ENCODE measurements around the gene JUN.

The JUN gene

DNA sequence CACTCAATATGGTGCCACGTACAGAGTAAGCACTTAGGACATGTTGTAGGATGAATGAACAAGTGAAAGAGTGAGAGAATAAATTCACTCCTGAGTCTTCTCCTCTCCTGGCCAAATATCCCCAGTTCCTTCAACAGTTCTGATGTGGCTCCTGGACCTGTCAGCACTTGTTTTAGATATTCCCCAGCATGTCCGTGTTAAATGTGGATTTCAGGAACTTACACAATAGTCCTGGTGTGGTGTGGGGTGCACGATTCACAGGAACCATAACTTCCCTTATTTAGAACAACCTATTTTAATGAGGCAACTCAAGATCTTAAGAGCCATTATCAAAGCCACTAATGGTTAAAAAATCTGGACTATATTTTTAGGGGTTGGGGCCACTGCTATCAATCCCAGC, 45.0 kb downstream of the JUN start:
- TF ChIP-seq BHLHE40 (IDR thresholded peaks at IDR 0.05; ENCODE audit: borderline replicate concordance) (no peak), SP1 (IDR thresholded peaks at IDR 0.05) (no peak), HDGF (IDR thresholded peaks at IDR 0.05; ENCODE audit: borderline replicate concordance) (no peak), NFRKB (IDR thresholded peaks at IDR 0.05) (no peak), FOXK2 (IDR thresholded peaks at IDR 0.05) (no peak), LEF1 (IDR thresholded peaks at IDR 0.05; ENCODE audit: borderline replicate concordance) (no peak), ARNT (IDR thresholded peaks at IDR 0.05) (no peak), L3MBTL2 (conservative IDR thresholded peaks at IDR 0.05) (no peak), FOXM1 (IDR thresholded peaks at IDR 0.05; ENCODE audit: borderline replicate concordance) (no peak), ELF4 (IDR thresholded peaks at IDR 0.05) (no peak)
- CTCF ChIA-PET, result interaction anchor here (0.6 to 1.2 kb wide), 3 partner anchors 16 to 960 kb away, joined by 3 read pairs; no protein-coding TSS in a partner anchor
- no peak for DNase-seq (ENCODE audit: extremely low spot score)
- POLR2A ChIA-PET, result no interaction called here

DNA sequence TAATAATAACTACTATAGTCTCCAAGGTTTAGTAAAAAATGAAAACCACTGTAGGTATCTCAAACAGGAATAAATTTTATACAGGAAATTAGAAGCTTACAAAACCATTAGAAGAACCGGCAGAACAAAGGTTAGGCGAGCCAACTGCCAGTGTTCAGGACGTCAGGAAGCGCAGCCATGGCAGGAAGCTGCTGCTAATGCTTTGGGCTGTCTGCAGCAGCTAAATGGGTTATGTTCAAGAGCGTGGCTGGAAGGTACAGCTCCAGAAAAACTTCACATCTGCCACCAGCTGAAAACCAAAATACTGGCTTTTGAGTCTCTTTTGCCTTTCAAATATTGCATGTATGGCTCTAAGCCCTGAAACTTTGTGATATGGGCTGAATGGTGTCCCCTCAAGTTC, 48.3 kb downstream of the JUN start:
- TF ChIP-seq SP1 (IDR thresholded peaks at IDR 0.05), result no peak
- TF ChIP-seq SUZ12 (IDR thresholded peaks at IDR 0.05), result no peak
- TF ChIP-seq FOXK2 (IDR thresholded peaks at IDR 0.05), result no peak
- TF ChIP-seq HDGF (IDR thresholded peaks at IDR 0.05; ENCODE audit: borderline replicate concordance), result no peak
- no peak for TF ChIP-seq ELF4 (IDR thresholded peaks at IDR 0.05)
- no peak for TF ChIP-seq ZNF384 (IDR thresholded peaks at IDR 0.05)
- TF ChIP-seq LEF1 (IDR thresholded peaks at IDR 0.05; ENCODE audit: borderline replicate concordance), result no peak
- TF ChIP-seq, protein P1, sequence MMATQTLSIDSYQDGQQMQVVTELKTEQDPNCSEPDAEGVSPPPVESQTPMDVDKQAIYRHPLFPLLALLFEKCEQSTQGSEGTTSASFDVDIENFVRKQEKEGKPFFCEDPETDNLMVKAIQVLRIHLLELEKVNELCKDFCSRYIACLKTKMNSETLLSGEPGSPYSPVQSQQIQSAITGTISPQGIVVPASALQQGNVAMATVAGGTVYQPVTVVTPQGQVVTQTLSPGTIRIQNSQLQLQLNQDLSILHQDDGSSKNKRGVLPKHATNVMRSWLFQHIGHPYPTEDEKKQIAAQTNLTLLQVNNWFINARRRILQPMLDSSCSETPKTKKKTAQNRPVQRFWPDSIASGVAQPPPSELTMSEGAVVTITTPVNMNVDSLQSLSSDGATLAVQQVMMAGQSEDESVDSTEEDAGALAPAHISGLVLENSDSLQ (IDR thresholded peaks at IDR 0.05), result no peak
- TF ChIP-seq TARDBP (IDR thresholded peaks at IDR 0.05), result no peak
- no peak for TF ChIP-seq L3MBTL2 (conservative IDR thresholded peaks at IDR 0.05)
- TF ChIP-seq FOXA1 (IDR thresholded peaks at IDR 0.05), result no peak
- no peak for TF ChIP-seq CTBP1 (IDR thresholded peaks at IDR 0.05; ENCODE audit: borderline replicate concordance)
- no peak for DNase-seq (ENCODE audit: extremely low spot score)
- ChIA-PET POLR2A (no interaction called here), CTCF (no interaction called here)

DNA sequence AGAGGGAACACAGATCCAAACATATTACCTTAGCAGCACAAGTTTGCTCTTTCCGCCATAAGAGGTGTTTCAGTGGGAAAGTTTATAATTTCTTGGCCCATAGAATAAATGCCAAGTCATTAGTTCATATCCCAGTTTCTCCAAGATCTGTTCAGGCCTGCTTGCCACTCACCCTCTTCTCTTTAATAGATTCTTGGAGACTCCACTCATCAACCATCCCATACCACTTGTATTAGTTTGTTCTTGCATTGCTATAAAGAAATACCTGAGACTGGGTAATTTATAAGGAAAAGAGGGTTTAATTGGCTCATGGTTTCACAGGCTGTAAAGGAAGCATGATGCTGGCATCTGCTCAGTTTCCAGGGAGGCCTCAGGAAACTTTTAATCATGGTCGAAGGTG, 49.2 kb downstream of the JUN start:
- POLR2A ChIA-PET, result no interaction called here
- no peak for DNase-seq (ENCODE audit: extremely low spot score)
- CTCF ChIA-PET, result no interaction called here
- no peak for TF ChIP-seq TARDBP (IDR thresholded peaks at IDR 0.05)
- TF ChIP-seq HDGF (IDR thresholded peaks at IDR 0.05; ENCODE audit: borderline replicate concordance), result no peak
- no peak for TF ChIP-seq SP1 (IDR thresholded peaks at IDR 0.05)
- no peak for TF ChIP-seq FOXK2 (IDR thresholded peaks at IDR 0.05)
- TF ChIP-seq ELF4 (IDR thresholded peaks at IDR 0.05), result no peak
- TF ChIP-seq LEF1 (IDR thresholded peaks at IDR 0.05; ENCODE audit: borderline replicate concordance), result no peak
- no peak for TF ChIP-seq ARNT (IDR thresholded peaks at IDR 0.05)
- no peak for TF ChIP-seq CTBP1 (IDR thresholded peaks at IDR 0.05; ENCODE audit: borderline replicate concordance)
- no peak for TF ChIP-seq L3MBTL2 (conservative IDR thresholded peaks at IDR 0.05)
- TF ChIP-seq ZNF384 (IDR thresholded peaks at IDR 0.05), result no peak
- TF ChIP-seq BHLHE40 (IDR thresholded peaks at IDR 0.05; ENCODE audit: borderline replicate concordance), result no peak
- TF ChIP-seq FOXM1 (IDR thresholded peaks at IDR 0.05; ENCODE audit: borderline replicate concordance), result no peak
- TF ChIP-seq SUZ12 (IDR thresholded peaks at IDR 0.05), result no peak
- no peak for TF ChIP-seq FOXA1 (IDR thresholded peaks at IDR 0.05)
- TF ChIP-seq, protein P1 (IDR thresholded peaks at IDR 0.05), result no peak
- no peak for TF ChIP-seq NFRKB (IDR thresholded peaks at IDR 0.05)

DNA sequence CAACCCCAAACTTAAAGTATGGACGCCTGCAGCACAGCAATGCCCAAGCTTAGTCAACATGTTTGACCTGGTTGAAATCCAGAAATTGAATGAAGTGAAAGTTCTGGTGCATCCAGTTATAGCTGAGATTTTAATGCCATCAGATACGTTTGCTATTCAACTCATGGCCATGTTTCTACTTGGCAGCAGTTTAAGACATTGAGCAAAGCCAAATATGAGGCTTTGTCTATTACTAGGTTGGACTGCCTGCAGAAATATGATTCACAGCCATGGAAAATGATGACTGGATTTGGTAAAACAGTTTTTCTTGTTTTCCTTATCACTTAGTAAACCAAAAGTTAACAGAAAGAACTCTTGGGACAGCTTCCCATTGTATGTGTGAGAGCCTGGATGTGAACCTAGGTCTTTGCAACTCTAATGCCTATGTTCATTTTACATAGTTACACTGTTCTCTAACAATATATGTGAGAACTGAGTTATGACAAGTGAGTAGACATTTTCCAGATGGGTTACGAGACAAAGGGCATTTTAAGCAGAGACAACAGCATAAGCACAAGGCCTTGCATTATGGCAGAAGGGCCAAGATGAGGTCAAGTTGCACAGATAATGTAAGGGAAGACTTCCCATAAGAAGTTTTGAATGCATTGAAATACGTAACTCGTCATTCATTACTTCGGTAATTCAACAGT, 51.6 kb downstream of the JUN start:
- ChIA-PET POLR2A (no interaction called here), CTCF (no interaction called here)
- TF ChIP-seq ZNF384 (IDR thresholded peaks at IDR 0.05), result no peak
- TF ChIP-seq ELF4 (IDR thresholded peaks at IDR 0.05), result no peak
- TF ChIP-seq, protein P1 (IDR thresholded peaks at IDR 0.05), result no peak
- TF ChIP-seq L3MBTL2 (conservative IDR thresholded peaks at IDR 0.05), result no peak
- TF ChIP-seq NFRKB (IDR thresholded peaks at IDR 0.05), result no peak
- TF ChIP-seq HDGF (IDR thresholded peaks at IDR 0.05; ENCODE audit: borderline replicate concordance), result no peak
- no peak for TF ChIP-seq FOXA1 (IDR thresholded peaks at IDR 0.05)
- TF ChIP-seq LEF1 (IDR thresholded peaks at IDR 0.05; ENCODE audit: borderline replicate concordance), result no peak
- no peak for TF ChIP-seq SUZ12 (IDR thresholded peaks at IDR 0.05)
- no peak for TF ChIP-seq TARDBP (IDR thresholded peaks at IDR 0.05)
- TF ChIP-seq SP1 (IDR thresholded peaks at IDR 0.05), result no peak
- TF ChIP-seq CTBP1 (IDR thresholded peaks at IDR 0.05; ENCODE audit: borderline replicate concordance), result no peak
- no peak for TF ChIP-seq BHLHE40 (IDR thresholded peaks at IDR 0.05; ENCODE audit: borderline replicate concordance)
- TF ChIP-seq FOXM1 (IDR thresholded peaks at IDR 0.05; ENCODE audit: borderline replicate concordance), result no peak
- no peak for TF ChIP-seq ARNT (IDR thresholded peaks at IDR 0.05)
- TF ChIP-seq FOXK2 (IDR thresholded peaks at IDR 0.05), result no peak
- DNase-seq (ENCODE audit: extremely low spot score), result no peak

Measured in HEK293T (cell line).